Measurements from ENCODE around the gene GLI2. TPM values are rescaled to one million over a fixed set of nuclear protein-coding genes. Genes with fewer than 3 reads are reported as not detected.
A peak's percentile ranks its signal among the peaks of the same experiment; 100 is the strongest.

The GLI2 gene
- total RNA-seq, 4 donors from 2014 or later: 0.42 to 6.7 (median 3.1) TPM

GRCh38 chr2:120736624-120737339, 1.1 kb downstream of the GLI2 start:
- peak in 1 of 2 donors; percentile 87 for DNase-seq (ENCODE audit: low spot score in 2 of 2)
- TF ChIP-seq POLR2A (IDR thresholded peaks at IDR 0.05) (no peak), CTCF (IDR thresholded peaks at IDR 0.05) (no peak)
- 1% methylated on average over 46 to 47 of the region's 48 CpGs for WGBS, 2 donors
- intact Hi-C loops (cut with DNase I; ENCODE audit: low total_unique reads): no loop called here
- H3K4me3 ChIP-seq (ENCODE audit: low read depth, poor library complexity, severe bottlenecking): peak overlapping the region; percentile 37

GRCh38 chr2:120737340-120738101, 1.9 kb downstream of the GLI2 start:
- TF ChIP-seq CTCF (IDR thresholded peaks at IDR 0.05) (no peak), POLR2A (IDR thresholded peaks at IDR 0.05) (no peak)
- peak; percentile 54 to 88 for DNase-seq (ENCODE audit: low spot score in 2 of 2)
- H3K4me3 ChIP-seq (ENCODE audit: low read depth, poor library complexity, severe bottlenecking): peak overlapping the region; percentile 37
- WGBS, 2 donors: 12 to 15% methylated on average over 30 to 36 of the region's 37 CpGs
- intact Hi-C loops (cut with DNase I; ENCODE audit: low total_unique reads): no loop called here

- DNase-seq (ENCODE audit: low spot score in 2 of 2): no peak
- intact Hi-C loops (cut with DNase I; ENCODE audit: low total_unique reads): no loop called here
- H3K4me3 ChIP-seq (ENCODE audit: low read depth, poor library complexity, severe bottlenecking): no peak overlapping the region
- 68 to 70% methylated on average over 6 to 7 of the region's 7 CpGs for WGBS, 2 donors
- TF ChIP-seq CTCF (IDR thresholded peaks at IDR 0.05) (no peak), POLR2A (IDR thresholded peaks at IDR 0.05) (no peak)
These were observed 2.4 kb downstream of the GLI2 start for GRCh38 chr2:120738117-120738516.

- TF ChIP-seq POLR2A (IDR thresholded peaks at IDR 0.05): no peak
- TF ChIP-seq CTCF (IDR thresholded peaks at IDR 0.05): no peak
- intact Hi-C loops (cut with DNase I; ENCODE audit: low total_unique reads): no loop called here
- peak in 1 of 2 donors; percentile 83 for DNase-seq (ENCODE audit: low spot score in 2 of 2)
- WGBS, 2 donors: 71 to 78% methylated on average over 10 of the region's 10 CpGs
- no peak overlapping the region for H3K4me3 ChIP-seq (ENCODE audit: low read depth, poor library complexity, severe bottlenecking)
These were observed 3.2 kb downstream of the GLI2 start for GRCh38 chr2:120738786-120739437.

- intact Hi-C loops (cut with DNase I; ENCODE audit: low total_unique reads): no loop called here
- WGBS, 2 donors: 76 to 88% methylated on average over 8 of the region's 8 CpGs
- no peak for TF ChIP-seq POLR2A (IDR thresholded peaks at IDR 0.05)
- H3K4me3 ChIP-seq (ENCODE audit: low read depth, poor library complexity, severe bottlenecking): no peak overlapping the region
- peak; percentile 9 to 73 for DNase-seq (ENCODE audit: low spot score in 2 of 2)
These were observed 3.9 kb downstream of the GLI2 start for GRCh38 chr2:120739438-120740090.
